GM12878 (cell line): ENCODE data around the gene NOSTRIN.

Experiments
- SP1 ChIP-seq: IDR thresholded peaks from one replicate; pipeline ENCODE4 v1.6.1; 2011; ENCODE audit warnings: low read depth, low read length
- TF ChIP-seq, protein P1 (sequence below): fragments of 450-650 bp; IDR thresholded peaks from 2 replicates; pipeline ENCODE4 v1.6.1; 2016; ENCODE audit warnings: mild to moderate bottlenecking
- TF ChIP-seq, protein P2 (sequence below), 3 experiments: IDR thresholded peaks in 2 of 3; conservative IDR thresholded peaks in 1 of 3; 2 replicates each; pipeline ENCODE4 v1.5.1; 2011; ENCODE audit warnings: low read depth in 3 of 3, low read length in 3 of 3, mild to moderate bottlenecking in 3 of 3, control low read depth in 2 of 3, moderate library complexity in 2 of 3, inconsistent platforms in 1 of 3, mixed read lengths in 1 of 3; ENCODE audit not compliant: control insufficient read depth in 2 of 3, insufficient read depth in 1 of 3; ENCODE audit errors: extremely low read depth in 1 of 3

DNA sequence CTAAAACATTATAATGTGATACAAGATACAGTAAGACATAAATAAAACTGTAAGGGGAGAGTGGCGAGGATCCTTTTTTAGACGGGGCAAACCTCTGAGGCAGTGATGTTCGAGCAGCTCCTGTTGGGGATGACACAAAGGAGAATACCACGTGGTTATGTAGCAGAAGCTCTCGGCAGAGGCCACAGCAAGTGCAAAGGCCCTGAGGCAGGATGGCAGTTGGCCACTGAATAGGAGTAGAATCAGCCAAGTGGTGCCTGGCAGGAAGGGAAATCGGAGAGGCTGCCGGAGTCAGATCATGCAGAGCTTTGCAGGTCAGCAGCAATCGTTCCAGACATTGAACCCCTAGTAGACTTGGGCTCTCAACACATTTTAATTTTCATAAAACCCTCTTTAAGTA is 19.1 kb downstream of the NOSTRIN start:
- TF ChIP-seq, protein P1, sequence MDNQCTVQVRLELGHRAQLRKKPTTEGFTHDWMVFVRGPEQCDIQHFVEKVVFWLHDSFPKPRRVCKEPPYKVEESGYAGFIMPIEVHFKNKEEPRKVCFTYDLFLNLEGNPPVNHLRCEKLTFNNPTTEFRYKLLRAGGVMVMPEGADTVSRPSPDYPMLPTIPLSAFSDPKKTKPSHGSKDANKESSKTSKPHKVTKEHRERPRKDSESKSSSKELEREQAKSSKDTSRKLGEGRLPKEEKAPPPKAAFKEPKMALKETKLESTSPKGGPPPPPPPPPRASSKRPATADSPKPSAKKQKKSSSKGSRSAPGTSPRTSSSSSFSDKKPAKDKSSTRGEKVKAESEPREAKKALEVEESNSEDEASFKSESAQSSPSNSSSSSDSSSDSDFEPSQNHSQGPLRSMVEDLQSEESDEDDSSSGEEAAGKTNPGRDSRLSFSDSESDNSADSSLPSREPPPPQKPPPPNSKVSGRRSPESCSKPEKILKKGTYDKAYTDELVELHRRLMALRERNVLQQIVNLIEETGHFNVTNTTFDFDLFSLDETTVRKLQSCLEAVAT = no peak
- TF ChIP-seq, protein P2, sequence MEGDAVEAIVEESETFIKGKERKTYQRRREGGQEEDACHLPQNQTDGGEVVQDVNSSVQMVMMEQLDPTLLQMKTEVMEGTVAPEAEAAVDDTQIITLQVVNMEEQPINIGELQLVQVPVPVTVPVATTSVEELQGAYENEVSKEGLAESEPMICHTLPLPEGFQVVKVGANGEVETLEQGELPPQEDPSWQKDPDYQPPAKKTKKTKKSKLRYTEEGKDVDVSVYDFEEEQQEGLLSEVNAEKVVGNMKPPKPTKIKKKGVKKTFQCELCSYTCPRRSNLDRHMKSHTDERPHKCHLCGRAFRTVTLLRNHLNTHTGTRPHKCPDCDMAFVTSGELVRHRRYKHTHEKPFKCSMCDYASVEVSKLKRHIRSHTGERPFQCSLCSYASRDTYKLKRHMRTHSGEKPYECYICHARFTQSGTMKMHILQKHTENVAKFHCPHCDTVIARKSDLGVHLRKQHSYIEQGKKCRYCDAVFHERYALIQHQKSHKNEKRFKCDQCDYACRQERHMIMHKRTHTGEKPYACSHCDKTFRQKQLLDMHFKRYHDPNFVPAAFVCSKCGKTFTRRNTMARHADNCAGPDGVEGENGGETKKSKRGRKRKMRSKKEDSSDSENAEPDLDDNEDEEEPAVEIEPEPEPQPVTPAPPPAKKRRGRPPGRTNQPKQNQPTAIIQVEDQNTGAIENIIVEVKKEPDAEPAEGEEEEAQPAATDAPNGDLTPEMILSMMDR (IDR thresholded peaks at IDR 0.05 in 2 of 3, conservative IDR thresholded peaks at IDR 0.05 in 1 of 3; ENCODE audit: control insufficient read depth in 2 of 3, extremely low read depth in 1 of 3, insufficient read depth in 1 of 3, low read depth in 3 of 3, low read length in 3 of 3) = no peak
- TF ChIP-seq SP1 = no peak
